BLaER1 treated with 17β-estradiol and CSF1 and Interleukin-3, amounts not matched to agents 10 nM and 100 nM (cell line): ENCODE measurements around the gene RCC2.
A peak's percentile ranks its signal among the peaks of the same experiment; 100 is the strongest.

Source experiments
- H3K27ac ChIP-seq, 11 experiments: shearing (Covaris generic); formaldehyde crosslinking; 2 replicates each; pipeline ENCODE4 v1.8.1; 2022
- H3K27me3 ChIP-seq, 11 experiments: shearing (Covaris generic); formaldehyde crosslinking; 2 replicates each; pipeline ENCODE4 v1.8.1; 2022
- H3K36me3 ChIP-seq, 11 experiments: shearing (Covaris generic); formaldehyde crosslinking; 2 replicates each; pipeline ENCODE4 v1.8.1; 2022
- H3K4me1 ChIP-seq, 10 experiments: shearing (Covaris generic); formaldehyde crosslinking; 2 replicates each; pipeline ENCODE4 v1.8.1; 2022
- H3K4me2 ChIP-seq, 11 experiments: shearing (Covaris generic); formaldehyde crosslinking; 2 replicates each; pipeline ENCODE4 v1.8.1; 2022
- H3K4me3 ChIP-seq, 10 experiments: shearing (Covaris generic); formaldehyde crosslinking; 2 replicates each; pipeline ENCODE4 v1.8.1; 2022
- H3K9ac ChIP-seq, 11 experiments: shearing (Covaris generic); formaldehyde crosslinking; 2 replicates each; pipeline ENCODE4 v1.8.1; 2022
- H3K9me3 ChIP-seq, 11 experiments: shearing (Covaris generic); formaldehyde crosslinking; replicated peaks in 1 of 11; 2 replicates each; pipeline ENCODE4 v1.8.1; 2022
- H4K20me1 ChIP-seq, 11 experiments: shearing (Covaris generic); formaldehyde crosslinking; 2 replicates each; pipeline ENCODE4 v1.8.1; 2022
- Cebpa-rat ChIP-seq, 11 experiments: shearing (Covaris generic); IDR thresholded peaks; 2 replicates each; pipeline ENCODE4 v1.8.1; 2022

The RCC2 gene

GRCh38 chr1:17451731-17452130, 12.3 kb upstream of the RCC2 start:
- Histone ChIP-seq H3K27me3 (no peaks in the 10 kb centered on the region), H3K9ac (no peak overlapping the region), H4K20me1 (no peaks in the 10 kb centered on the region), H3K9me3 (no peaks in the 10 kb centered on the region), H3K4me3 (no peak overlapping the region), H3K4me2 (peak overlapping the region in 2 of 11 experiments; percentile 13 to 29; a peak in 2 of 22 replicates), H3K4me1 (peaks cover 0 to 23% (median 18%) of the 10 kb centered on the region in 10 experiments; a peak in 13 of 20 replicates), H3K27ac (no peak overlapping the region), H3K36me3 (no peaks in the 10 kb centered on the region)
- no peak for TF ChIP-seq Cebpa-rat (IDR thresholded peaks at IDR 0.05)

GRCh38 chr1:17447501-17447992, 8.1 kb upstream of the RCC2 start:
- H3K9me3 ChIP-seq, result no peaks in the 10 kb centered on the region
- H4K20me1 ChIP-seq, result no peaks in the 10 kb centered on the region
- no peak overlapping the region for H3K9ac ChIP-seq
- no peaks in the 10 kb centered on the region for H3K27me3 ChIP-seq
- TF ChIP-seq Cebpa-rat (IDR thresholded peaks at IDR 0.05), result peak in 8 of 11 experiments; percentile 23 to 58 (median 32); a peak in 7 of 22 replicates
- peaks cover 0 to 21% (median 15%) of the 10 kb centered on the region in 10 experiments; a peak in 13 of 20 replicates for H3K4me1 ChIP-seq
- no peaks in the 10 kb centered on the region for H3K36me3 ChIP-seq
- peak overlapping the region in 1 of 11 experiments; percentile 9; a peak in 1 of 22 replicates for H3K4me2 ChIP-seq
- H3K27ac ChIP-seq, result no peak overlapping the region
- H3K4me3 ChIP-seq, result no peak overlapping the region

- TF ChIP-seq Cebpa-rat (IDR thresholded peaks at IDR 0.05), result no peak
- peaks cover 0 to 4% (median 0%) of the 10 kb centered on the region in 11 experiments; a peak in 2 of 22 replicates for H3K36me3 ChIP-seq
- no peak overlapping the region for H3K9ac ChIP-seq
Observed at GRCh38 chr1:17442841-17443240, 3.4 kb upstream of the RCC2 start.

GRCh38 chr1:17441993-17442357, 2.5 kb upstream of the RCC2 start:
- H3K4me1 ChIP-seq, result peaks cover 21 to 27% (median 23%) of the 10 kb centered on the region in 10 experiments
- no peak for TF ChIP-seq Cebpa-rat (IDR thresholded peaks at IDR 0.05)
- peaks cover 5 to 11% (median 6%) of the 10 kb centered on the region in 11 experiments; a peak in 21 of 22 replicates for H4K20me1 ChIP-seq
- no peak overlapping the region for H3K9ac ChIP-seq
- peak overlapping the region in 9 of 11 experiments; percentile 76 to 94 (median 91); a peak in 16 of 22 replicates for H3K4me2 ChIP-seq
- no peak overlapping the region for H3K27ac ChIP-seq
- no peaks in the 10 kb centered on the region; a peak in 1 of 22 replicates for H3K9me3 ChIP-seq
- H3K27me3 ChIP-seq, result peaks cover 0 to 5% (median 0%) of the 10 kb centered on the region in 11 experiments; a peak in 2 of 22 replicates
- H3K4me3 ChIP-seq, result no peak overlapping the region
- H3K36me3 ChIP-seq, result peaks cover 0 to 8% (median 5%) of the 10 kb centered on the region in 11 experiments; a peak in 16 of 22 replicates

More at GRCh38 chr1:17442841-17443240, 3.4 kb upstream of the RCC2 start:
- Histone ChIP-seq H4K20me1 (peaks cover 0 to 5% (median 0%) of the 10 kb centered on the region in 11 experiments; a peak in 2 of 22 replicates), H3K9me3 (no peaks in the 10 kb centered on the region; a peak in 1 of 22 replicates), H3K4me3 (no peak overlapping the region), H3K4me2 (no peak overlapping the region), H3K4me1 (peaks cover 18 to 33% (median 22%) of the 10 kb centered on the region in 10 experiments), H3K27me3 (peaks cover 0 to 5% (median 0%) of the 10 kb centered on the region in 11 experiments; a peak in 2 of 22 replicates), H3K27ac (no peak overlapping the region)

GRCh38 chr1:17441265-17441992, 2.0 kb upstream of the RCC2 start:
- Histone ChIP-seq H3K4me2 (peak overlapping the region; percentile 76 to 94 (median 90)), H3K27me3 (peaks cover 0 to 5% (median 0%) of the 10 kb centered on the region in 11 experiments; a peak in 2 of 22 replicates), H3K36me3 (peaks cover 0 to 13% (median 10%) of the 10 kb centered on the region in 11 experiments; a peak in 18 of 22 replicates), H4K20me1 (peaks cover 10 to 16% (median 11%) of the 10 kb centered on the region in 11 experiments), H3K27ac (no peak overlapping the region), H3K9ac (peak overlapping the region in 3 of 11 experiments; percentile 39 to 100 (median 97); a peak in 3 of 22 replicates), H3K9me3 (no peaks in the 10 kb centered on the region; a peak in 1 of 22 replicates), H3K4me3 (no peak overlapping the region), H3K4me1 (peaks cover 26 to 32% (median 29%) of the 10 kb centered on the region in 10 experiments)
- peak in 3 of 11 experiments; percentile 25 to 68 (median 30); a peak in 2 of 22 replicates for TF ChIP-seq Cebpa-rat (IDR thresholded peaks at IDR 0.05)

GRCh38 chr1:17440827-17441168, 1.3 kb upstream of the RCC2 start:
- Histone ChIP-seq H3K4me1 (peaks cover 33 to 39% (median 35%) of the 10 kb centered on the region in 10 experiments), H3K4me3 (peak overlapping the region in 3 of 10 experiments; percentile 99 to 100 (median 99); a peak in 2 of 20 replicates), H4K20me1 (peaks cover 16 to 23% (median 17%) of the 10 kb centered on the region in 11 experiments), H3K4me2 (peak overlapping the region; percentile 76 to 94 (median 90)), H3K36me3 (peaks cover 0 to 20% (median 16%) of the 10 kb centered on the region in 11 experiments; a peak in 18 of 22 replicates), H3K27ac (no peak overlapping the region), H3K9me3 (no peaks in the 10 kb centered on the region; a peak in 1 of 22 replicates), H3K27me3 (peaks cover 0 to 5% (median 0%) of the 10 kb centered on the region in 11 experiments; a peak in 2 of 22 replicates), H3K9ac (peak overlapping the region in 8 of 11 experiments; percentile 97 to 100 (median 100); a peak in 11 of 22 replicates)
- TF ChIP-seq Cebpa-rat (IDR thresholded peaks at IDR 0.05), result no peak

GRCh38 chr1:17440074-17440826, 773 bp upstream of the RCC2 start:
- H3K36me3 ChIP-seq, result peaks cover 3 to 25% (median 22%) of the 10 kb centered on the region in 11 experiments
- H3K4me3 ChIP-seq, result peak overlapping the region; percentile 87 to 100 (median 99)
- peaks cover 22 to 28% (median 23%) of the 10 kb centered on the region in 11 experiments for H4K20me1 ChIP-seq
- H3K27me3 ChIP-seq, result peaks cover 0 to 5% (median 0%) of the 10 kb centered on the region in 11 experiments; a peak in 2 of 22 replicates
- no peak for TF ChIP-seq Cebpa-rat (IDR thresholded peaks at IDR 0.05)
- H3K9me3 ChIP-seq, result no peaks in the 10 kb centered on the region; a peak in 1 of 22 replicates
- H3K27ac ChIP-seq, result peak overlapping the region; percentile 9 to 100 (median 100); a peak in 20 of 22 replicates
- H3K4me2 ChIP-seq, result peak overlapping the region; percentile 76 to 94 (median 90)
- H3K4me1 ChIP-seq, result peaks cover 38 to 44% (median 41%) of the 10 kb centered on the region in 10 experiments
- H3K9ac ChIP-seq, result peak overlapping the region; percentile 73 to 100 (median 100)
